HG02938 (cell line): ENCODE data around the gene RAB42.

Experiments used
- ATAC-seq: cut with Tn5 transposase; IDR thresholded peaks from one replicate; pipeline ENCODE4 v1.9.1; 2021; ENCODE audit warnings: mild to moderate bottlenecking, moderate library complexity; ENCODE audit not compliant: unreplicated experiment

Gene RAB42

GRCh38 chr1:28644494-28644893, 52.4 kb downstream of the RAB42 start:
- ATAC-seq, result no peak
